SH-SY5Y (cell line): ENCODE data around the gene PRRC2A.

Experiments used
- GATA2 ChIP-seq: IDR thresholded peaks from 2 replicates; pipeline ENCODE4 v1.6.1; 2011; ENCODE audit warnings: mild to moderate bottlenecking, low read depth, low read length
- GATA3 ChIP-seq: IDR thresholded peaks from 2 replicates; pipeline ENCODE4 v1.6.1; 2011; ENCODE audit warnings: low read depth, mild to moderate bottlenecking, low read length, moderate library complexity

GRCh38 chr6:31639043-31639442 lies 18.5 kb downstream of the PRRC2A start:
- TF ChIP-seq GATA2 (no peak), GATA3 (no peak)
